ENCODE measurements around the gene POLA2. TPM values are rescaled to one million over a fixed set of nuclear protein-coding genes. Genes with fewer than 3 reads are reported as not detected.
A peak's percentile ranks its signal among the peaks of the same experiment; 100 is the strongest.

The POLA2 gene
- total RNA-seq, 2 experiments from 2014 or later = 47.7 to 55.2 TPM

- peak overlapping the region; percentile 83 for H3K4me3 Mint-ChIP-seq
- CTCF ChIA-PET = interaction anchor here (0.7 to 4.2 kb wide), 8 partner anchors 11 to 217 kb away, joined by 3 to 40 read pairs (median 3); partner anchors contain the start of gene CDC42EP2
- no peaks in the 10 kb centered on the region for H3K27me3 Mint-ChIP-seq
- H3K36me3 Mint-ChIP-seq (ENCODE audit: low read depth) = peaks cover 19% of the 10 kb centered on the region
- no peak for DNase-seq
- peaks cover 34% of the 10 kb centered on the region for H3K4me1 Mint-ChIP-seq
- H3K9me3 Mint-ChIP-seq = no peaks in the 10 kb centered on the region
- POLR2A ChIA-PET = interaction anchor here (0.6 kb wide), 1 partner anchor 281 kb away, joined by 3 read pairs; the partner anchor contains the start of gene PCNX3
- peak overlapping the region; percentile 81 for H3K27ac Mint-ChIP-seq
These were observed 73.0 kb downstream of the POLA2 start for GRCh38 chr11:65334696-65335295.

GRCh38 chr11:65338676-65339075, 76.9 kb downstream of the POLA2 start:
- ChIA-PET POLR2A (no interaction called here), CTCF (interaction anchor here (0.6 to 2.3 kb wide), 4 partner anchors 9 to 424 kb away, joined by 3 to 10 read pairs (median 4); no protein-coding TSS in a partner anchor)
- peaks cover 31% of the 10 kb centered on the region for H3K4me1 Mint-ChIP-seq
- no peak overlapping the region for H3K4me3 Mint-ChIP-seq
- no peak for DNase-seq
- peaks cover 31% of the 10 kb centered on the region for H3K36me3 Mint-ChIP-seq (ENCODE audit: low read depth)
- no peaks in the 10 kb centered on the region for H3K27me3 Mint-ChIP-seq
- H3K9me3 Mint-ChIP-seq = no peaks in the 10 kb centered on the region
- no peak overlapping the region for H3K27ac Mint-ChIP-seq

GRCh38 chr11:65340226-65340625, 78.5 kb downstream of the POLA2 start:
- no peak for DNase-seq
- CTCF ChIA-PET = interaction anchor here (2.3 kb wide), 1 partner anchor 11 kb away, joined by 10 read pairs; no protein-coding TSS in a partner anchor
- Mint-ChIP-seq H3K36me3 (ENCODE audit: low read depth) (peaks cover 33% of the 10 kb centered on the region), H3K4me1 (peaks cover 22% of the 10 kb centered on the region), H3K27me3 (no peaks in the 10 kb centered on the region), H3K9me3 (no peaks in the 10 kb centered on the region), H3K27ac (no peak overlapping the region), H3K4me3 (no peak overlapping the region)
- POLR2A ChIA-PET = no interaction called here

- Mint-ChIP-seq H3K4me1 (peaks cover 17% of the 10 kb centered on the region), H3K36me3 (ENCODE audit: low read depth) (peaks cover 40% of the 10 kb centered on the region), H3K27me3 (no peaks in the 10 kb centered on the region), H3K4me3 (no peak overlapping the region), H3K9me3 (no peaks in the 10 kb centered on the region), H3K27ac (no peak overlapping the region)
- no peak for DNase-seq
- POLR2A ChIA-PET = no interaction called here
- CTCF ChIA-PET = interaction anchor here (0.7 to 1.3 kb wide), 2 partner anchors 12 to 180 kb away, joined by 3 to 6 read pairs; no protein-coding TSS in a partner anchor
These were observed 80.1 kb downstream of the POLA2 start for GRCh38 chr11:65341856-65342255.

Other genes starting within 250 kb of the POLA2 start
- gene ARL2, start 247.8 kb upstream of the POLA2 start, total RNA-seq = 10 to 100 TPM; 62.4 to 65.3 TPM
- gene SNX15, start 234.5 kb upstream of the POLA2 start, total RNA-seq = 10 to 100 TPM; 28.3 to 34.8 TPM
- gene SAC3D1, start 220.8 kb upstream of the POLA2 start, total RNA-seq = 10 to 100 TPM; 35.9 to 40.5 TPM
- gene NAALADL1, start 203.4 kb upstream of the POLA2 start, total RNA-seq = 1 to 10 TPM; 6.3 to 7.3 TPM
- 100 to 1,000 TPM; 105 to 109 TPM for gene CDCA5, start 177.9 kb upstream of the POLA2 start, total RNA-seq
- 10 to 100 TPM; 27.2 to 29.8 TPM for gene ZFPL1, start 177.7 kb upstream of the POLA2 start, total RNA-seq
- gene VPS51, start 165.7 kb upstream of the POLA2 start, total RNA-seq = 100 to 1,000 TPM; 146 to 148 TPM
- 10 to 100 TPM; 26.1 to 27.7 TPM for gene TM7SF2, start 150.1 kb upstream of the POLA2 start, total RNA-seq
- gene ZNHIT2, start 144.3 kb upstream of the POLA2 start, total RNA-seq = 1 to 10 TPM; 8.6 to 9.9 TPM
- gene FAU, start 139.8 kb upstream of the POLA2 start, total RNA-seq = 1,000 to 10,000 TPM; 1,051 to 1,116 TPM
- gene MRPL49, start 139.6 kb upstream of the POLA2 start, total RNA-seq = 10 to 100 TPM; 49.5 to 55.4 TPM
- 10 to 100 TPM; 40.5 to 42.2 TPM for gene SYVN1, start 127.4 kb upstream of the POLA2 start, total RNA-seq
- not detected for gene SPDYC, start 91.7 kb upstream of the POLA2 start, total RNA-seq
- gene CAPN1, start 80.0 kb upstream of the POLA2 start, total RNA-seq = 100 to 1,000 TPM; 192 to 207 TPM
- gene CDC42EP2, start 52.9 kb downstream of the POLA2 start, total RNA-seq = under 1 TPM; 0.25 to 0.67 TPM
- 10 to 100 TPM; 61.1 to 75.6 TPM for gene DPF2, start 71.9 kb downstream of the POLA2 start, total RNA-seq
- gene TIGD3, start 92.8 kb downstream of the POLA2 start, total RNA-seq = under 1 TPM; 0.42 to 0.79 TPM
- 10 to 100 TPM; 40.9 TPM for gene SLC25A45, start 120.7 kb downstream of the POLA2 start, total RNA-seq
- gene FRMD8, start 124.7 kb downstream of the POLA2 start, total RNA-seq = 10 to 100 TPM; 49.5 to 52.1 TPM
- 100 to 1,000 TPM; 463 to 610 TPM for gene NEAT1, start 160.8 kb downstream of the POLA2 start, total RNA-seq
- 1,000 to 10,000 TPM; 7,183 to 8,252 TPM for gene MALAT1, start 237.1 kb downstream of the POLA2 start, total RNA-seq